ENCODE data around the gene STOX1.
"Not testable (repeated sequence)": the region's sequence is repeated elsewhere in the genome, so short reads cannot be mapped to it uniquely, and the experiment has no call there.

The STOX1 gene

GRCh38 chr10:68826764-68827591, at the start of gene STOX1:
Gene STOX1 (plus strand): TSS chr10:68827531. CDS start chr10:68827624, 93 bp downstream.
- DNase-seq (ENCODE audit: low read depth in 2 of 2): peak; percentile 38 to 69

- DNase-seq (ENCODE audit: low read depth in 2 of 2): no peak
These were observed 45.4 kb upstream of the STOX1 start for GRCh38 chr10:68781613-68782574.

GRCh38 chr10:68784476-68784875, 42.9 kb upstream of the STOX1 start:
- DNase-seq (ENCODE audit: low read depth in 2 of 2): no peak

DNA sequence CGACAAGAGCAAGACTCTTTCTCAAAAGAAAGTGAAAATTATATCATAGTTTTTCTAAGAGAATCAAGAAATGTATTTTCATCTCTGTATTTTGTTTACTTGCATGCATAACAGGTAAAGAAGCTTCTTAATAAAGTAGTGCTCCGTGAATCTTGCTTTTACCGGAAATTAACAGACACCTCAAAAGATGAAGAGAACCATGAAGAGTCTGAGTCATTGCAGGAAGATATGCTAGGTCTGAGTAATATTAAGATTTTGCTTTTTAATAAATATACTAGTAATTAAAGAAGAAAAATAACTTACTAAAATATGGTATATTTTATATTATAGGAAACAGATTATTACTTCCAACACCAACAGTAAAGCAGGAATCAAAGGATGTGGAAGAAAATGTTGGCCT, 39.5 kb upstream of the STOX1 start:
- no peak for DNase-seq (ENCODE audit: low read depth in 2 of 2)

DNA sequence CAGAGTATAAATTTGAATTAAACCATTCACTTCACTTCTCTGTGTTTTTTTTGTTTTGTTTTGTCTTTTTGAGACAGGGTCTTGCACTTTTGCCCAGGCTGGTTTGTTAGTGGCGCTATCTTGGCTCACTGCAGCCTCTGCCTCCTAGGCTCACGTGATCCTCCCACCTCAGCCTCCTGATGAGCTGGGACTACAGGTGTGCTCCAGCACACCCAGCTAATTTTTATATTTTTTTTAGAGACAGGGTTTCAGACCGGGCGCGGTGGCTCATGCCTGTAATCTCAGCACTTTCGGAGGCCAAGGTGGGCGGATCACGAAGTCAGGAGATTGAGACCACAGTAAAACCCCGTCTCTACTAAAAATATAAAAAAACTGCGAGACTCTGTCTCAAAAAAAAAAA, 36.9 kb upstream of the STOX1 start:
- DNase-seq (ENCODE audit: low read depth in 2 of 2): no peak

GRCh38 chr10:68792115-68792514, 35.2 kb upstream of the STOX1 start:
- DNase-seq (ENCODE audit: low read depth in 2 of 2): no peak

DNA sequence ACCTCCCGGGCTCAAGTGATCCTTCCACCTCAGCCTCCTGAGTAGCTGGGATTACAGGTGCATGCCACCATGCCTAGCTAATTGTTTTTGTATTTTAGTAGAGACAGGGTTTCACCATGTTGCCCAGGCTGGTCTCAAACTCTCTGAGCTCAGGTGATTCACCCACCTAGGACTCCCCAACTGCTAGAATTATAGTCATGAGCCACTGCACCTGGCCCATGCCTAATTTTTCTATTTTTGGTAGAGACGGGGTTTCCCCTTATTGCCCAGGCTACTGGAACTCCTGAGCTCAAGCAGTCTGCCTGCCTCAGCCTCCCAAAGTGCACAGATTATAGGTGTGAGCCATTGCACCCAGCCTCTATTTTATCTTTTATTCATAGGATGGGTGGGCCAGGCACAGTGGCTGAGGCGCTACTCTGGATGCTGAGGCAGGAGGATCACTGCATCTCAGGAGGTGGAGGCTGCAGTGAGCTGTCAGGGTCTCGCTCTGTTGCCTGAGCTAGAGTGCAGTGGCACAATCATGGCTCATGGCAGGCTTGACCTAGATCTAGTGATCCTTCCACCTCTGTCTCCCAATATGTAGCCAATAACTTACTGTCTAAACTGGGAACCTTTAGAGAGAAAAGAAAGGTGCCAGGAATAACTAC, 31.3 kb upstream of the STOX1 start:
- DNase-seq (ENCODE audit: low read depth in 2 of 2): no peak

DNA sequence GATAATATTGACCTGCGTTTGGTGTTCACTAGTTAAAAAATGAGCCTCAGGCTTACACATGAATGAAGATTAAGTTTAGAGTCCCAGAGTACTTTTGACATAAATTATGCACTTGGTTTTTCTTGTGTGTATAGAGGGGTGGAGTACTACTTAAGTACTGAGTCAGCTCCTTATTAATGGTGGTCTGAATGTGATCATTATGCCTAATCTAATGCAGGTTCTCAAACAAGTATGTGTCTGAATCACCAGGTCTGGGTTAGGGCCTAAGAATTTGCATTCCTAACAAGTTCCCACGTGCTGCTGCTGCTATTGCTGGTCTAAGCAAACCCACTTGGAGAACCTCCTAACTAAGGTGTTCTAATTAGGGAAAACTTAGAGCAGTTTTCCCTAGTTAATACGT, 30.7 kb upstream of the STOX1 start:
- DNase-seq (ENCODE audit: low read depth in 2 of 2): no peak

DNA sequence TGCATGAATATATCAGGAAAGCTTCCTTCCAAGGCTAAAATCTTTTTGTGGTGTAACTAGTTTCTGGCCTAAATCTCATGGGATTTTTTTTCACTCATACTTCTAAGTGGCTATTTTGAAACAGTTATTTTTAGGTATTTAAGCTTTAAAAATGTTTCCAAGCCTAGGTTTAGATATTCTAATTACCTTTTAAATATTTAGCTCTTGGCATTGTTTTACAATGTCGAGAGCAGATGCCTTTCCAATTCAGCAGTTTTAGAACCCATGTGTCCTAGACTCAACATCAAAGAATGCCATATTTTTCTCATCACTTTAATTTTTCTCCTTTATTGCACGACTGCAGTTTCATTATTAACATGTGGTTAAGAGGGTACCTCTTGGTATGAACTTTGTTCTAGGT, 27.1 kb upstream of the STOX1 start:
- DNase-seq (ENCODE audit: low read depth in 2 of 2): no peak

GRCh38 chr10:68804692-68805091, 22.6 kb upstream of the STOX1 start:
- DNase-seq (ENCODE audit: low read depth in 2 of 2): no peak

- not testable (repeated sequence) for DNase-seq (ENCODE audit: low read depth in 2 of 2)
These were observed 16.5 kb upstream of the STOX1 start for GRCh38 chr10:68810830-68811229.

GRCh38 chr10:68811314-68812009, 15.9 kb upstream of the STOX1 start:
- DNase-seq (ENCODE audit: low read depth in 2 of 2): no peak

- no peak for DNase-seq (ENCODE audit: low read depth in 2 of 2)
These were observed 14.9 kb upstream of the STOX1 start for GRCh38 chr10:68812420-68812819.

DNA sequence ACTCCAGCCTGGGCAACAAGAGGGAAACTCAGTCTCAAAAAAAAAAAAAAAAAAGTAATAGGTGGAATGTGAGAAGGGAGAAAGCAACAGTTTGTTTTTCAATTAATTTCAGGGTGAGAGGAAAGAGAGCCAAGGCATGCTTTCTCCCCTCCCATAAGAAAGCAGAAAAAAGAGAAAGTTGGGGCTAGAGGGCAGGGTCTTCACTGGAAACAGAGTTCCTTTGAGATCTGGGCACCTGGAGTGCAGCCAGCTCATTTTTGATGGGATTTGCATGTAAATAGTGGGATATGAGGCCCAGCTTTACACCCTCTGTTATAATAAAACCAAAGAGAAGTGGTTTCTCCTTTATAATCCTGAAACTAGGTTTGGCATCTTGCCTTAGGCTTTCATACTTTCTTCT, 13.8 kb upstream of the STOX1 start:
- DNase-seq (ENCODE audit: low read depth in 2 of 2): no peak

- no peak for DNase-seq (ENCODE audit: low read depth in 2 of 2)
These were observed 10.4 kb upstream of the STOX1 start for GRCh38 chr10:68816796-68817412.

DNA sequence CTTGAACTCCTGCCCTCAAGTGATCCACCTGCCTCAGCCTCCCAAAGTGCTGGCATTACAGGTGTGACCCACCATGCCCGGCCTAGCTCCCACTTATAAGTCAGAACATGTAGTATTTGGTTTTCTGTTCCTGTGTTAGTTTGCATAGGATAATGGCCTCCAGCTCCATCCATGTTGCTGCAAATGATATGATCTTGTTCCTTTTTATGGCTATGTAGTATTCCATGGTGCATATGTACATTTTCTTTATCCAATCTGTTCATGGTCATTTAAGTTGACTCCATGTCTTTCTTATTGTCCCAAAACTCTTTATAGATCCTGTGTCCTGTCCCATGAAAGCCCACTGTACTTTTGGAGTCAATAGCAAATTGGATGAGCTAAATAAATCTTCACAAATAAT, 7.0 kb upstream of the STOX1 start:
- DNase-seq (ENCODE audit: low read depth in 2 of 2): not testable (repeated sequence)

DNA sequence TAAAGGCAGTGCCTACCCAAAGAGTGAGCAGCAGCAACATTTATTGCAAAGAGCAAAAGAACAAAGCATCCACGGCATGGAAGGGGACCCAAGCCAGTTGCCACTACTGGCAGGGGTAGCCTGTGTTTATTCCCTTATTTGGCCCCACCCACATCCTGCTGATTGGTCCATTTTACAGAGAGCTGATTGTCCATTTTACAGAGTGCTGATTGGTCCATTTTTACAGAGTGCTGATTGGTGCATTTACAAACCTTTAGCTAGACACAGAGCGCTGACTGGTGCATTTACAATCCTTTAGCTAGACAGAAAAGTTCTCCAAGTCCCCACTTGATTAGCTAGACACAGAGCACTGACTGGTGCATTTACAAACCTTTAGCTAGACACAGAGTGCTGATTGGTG, 4.7 kb upstream of the STOX1 start:
- not testable (repeated sequence) for DNase-seq (ENCODE audit: low read depth in 2 of 2)

DNA sequence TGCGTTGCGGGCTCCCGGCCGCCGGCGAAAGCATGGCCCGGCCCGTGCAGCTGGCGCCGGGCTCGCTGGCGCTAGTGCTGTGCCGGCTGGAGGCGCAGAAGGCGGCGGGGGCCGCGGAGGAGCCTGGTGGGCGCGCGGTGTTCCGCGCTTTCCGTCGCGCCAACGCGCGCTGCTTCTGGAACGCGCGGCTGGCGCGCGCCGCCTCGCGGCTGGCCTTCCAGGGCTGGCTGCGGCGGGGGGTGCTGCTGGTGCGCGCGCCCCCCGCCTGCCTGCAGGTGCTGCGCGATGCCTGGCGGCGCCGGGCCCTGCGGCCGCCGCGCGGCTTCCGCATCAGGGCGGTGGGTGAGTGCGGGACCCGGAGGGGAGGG, 245 bp downstream of the STOX1 start:
- DNase-seq (ENCODE audit: low read depth in 2 of 2): not testable (repeated sequence)

DNA sequence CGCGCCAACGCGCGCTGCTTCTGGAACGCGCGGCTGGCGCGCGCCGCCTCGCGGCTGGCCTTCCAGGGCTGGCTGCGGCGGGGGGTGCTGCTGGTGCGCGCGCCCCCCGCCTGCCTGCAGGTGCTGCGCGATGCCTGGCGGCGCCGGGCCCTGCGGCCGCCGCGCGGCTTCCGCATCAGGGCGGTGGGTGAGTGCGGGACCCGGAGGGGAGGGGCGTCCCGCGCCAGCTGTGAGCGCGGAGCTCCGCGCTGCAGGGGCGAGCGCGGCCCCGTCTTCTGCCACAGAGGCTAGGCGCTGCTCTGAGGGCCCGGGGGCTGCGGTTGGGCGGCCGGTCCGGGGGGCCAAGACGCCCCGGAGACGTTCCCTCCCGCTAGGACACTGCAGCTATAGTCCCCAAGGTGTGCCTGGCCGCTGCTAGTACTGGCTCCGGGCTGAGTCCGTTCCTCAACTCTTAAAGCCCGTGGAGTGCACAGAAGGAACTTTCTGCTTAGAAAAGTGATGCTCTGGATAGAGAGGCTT, 811 bp downstream of the STOX1 start:
- peak in 1 of 2 donors; percentile 11 for DNase-seq (ENCODE audit: low read depth in 2 of 2)

GRCh38 chr10:68828833-68829232, 1.5 kb downstream of the STOX1 start:
- DNase-seq (ENCODE audit: low read depth in 2 of 2): no peak

DNA sequence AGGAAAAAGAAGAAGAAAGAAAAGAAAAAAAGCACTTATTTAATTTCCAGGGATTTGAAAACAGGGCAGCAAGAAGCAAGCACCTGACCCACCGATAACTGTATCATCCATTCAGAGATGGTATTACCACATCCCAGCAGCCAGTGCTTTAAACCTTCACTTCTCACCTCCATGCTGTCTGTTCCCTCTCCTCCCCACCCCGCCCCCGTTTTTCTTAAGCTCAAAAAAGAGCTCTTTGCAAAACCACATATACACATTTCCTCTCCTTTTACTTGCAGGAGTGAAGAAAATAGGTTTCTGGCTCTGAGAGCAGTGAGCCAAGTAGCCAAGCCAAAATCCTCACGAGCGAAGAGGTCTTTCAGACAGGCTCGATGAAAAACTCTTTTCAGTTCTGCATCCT, 2.2 kb downstream of the STOX1 start:
- no peak for DNase-seq (ENCODE audit: low read depth in 2 of 2)

All from stimulated activated CD4-positive, alpha-beta T cell treated with anti-CD3 and anti-CD28 coated beads, Interleukin-1b, Interleukin-23, amount 100 ng/mL, for 4 hours (primary cell).